Nephron progenitor cell (in vitro differentiated cells): ENCODE measurements around the gene RTP1.
"Not testable (repeated sequence)": the region's sequence is repeated elsewhere in the genome, so short reads cannot be mapped to it uniquely, and the experiment has no call there.

Experiments
- DNase-seq: peaks from one replicate; pipeline ENCODE4 v3.0.0; 2021
- H3K27ac Mint-ChIP-seq: 2 replicates; pipeline ENCODE4 v1.8.0; 2021; ENCODE audit warnings: mild to moderate bottlenecking, moderate library complexity, mixed read lengths
- H3K27me3 Mint-ChIP-seq: 2 replicates; pipeline ENCODE4 v1.8.0; 2021; ENCODE audit warnings: mild to moderate bottlenecking, low read depth, mixed read lengths; ENCODE audit not compliant: poor library complexity
- H3K36me3 Mint-ChIP-seq: 2 replicates; pipeline ENCODE4 v1.8.0; 2021; ENCODE audit warnings: low read depth, mixed read lengths
- H3K4me1 Mint-ChIP-seq: 2 replicates; pipeline ENCODE4 v1.8.0; 2021; ENCODE audit warnings: mixed read lengths
- H3K4me3 Mint-ChIP-seq: 2 replicates; pipeline ENCODE4 v1.8.0; 2021; ENCODE audit warnings: mild to moderate bottlenecking, moderate library complexity, mixed read lengths
- H3K9me3 Mint-ChIP-seq: 2 replicates; pipeline ENCODE4 v1.8.0; 2021; ENCODE audit warnings: mild to moderate bottlenecking, moderate library complexity, mixed read lengths
- CTCF ChIP-seq: fragments of 200-600 bp; sonication (generic); IDR thresholded peaks from 2 replicates; pipeline ENCODE4 v1.5.0; 2021; ENCODE audit warnings: antibody characterized with exemption

Gene RTP1

GRCh38 chr3:187238239-187238638 is 41.0 kb downstream of the RTP1 start:
- DNase-seq: no peak
- no peak for TF ChIP-seq CTCF
- H3K4me3 Mint-ChIP-seq: no peak overlapping the region
- H3K27me3 Mint-ChIP-seq: peaks cover 4% of the 10 kb centered on the region
- H3K4me1 Mint-ChIP-seq: no peaks in the 10 kb centered on the region
- peaks cover 7% of the 10 kb centered on the region for H3K36me3 Mint-ChIP-seq
- peaks cover 5% of the 10 kb centered on the region for H3K9me3 Mint-ChIP-seq
- H3K27ac Mint-ChIP-seq: no peak overlapping the region

GRCh38 chr3:187238835-187239234 is 41.5 kb downstream of the RTP1 start:
- not testable (repeated sequence) for H3K9me3 Mint-ChIP-seq, H3K27me3 Mint-ChIP-seq, DNase-seq, H3K27ac Mint-ChIP-seq, H3K36me3 Mint-ChIP-seq, H3K4me1 Mint-ChIP-seq, H3K4me3 Mint-ChIP-seq

GRCh38 chr3:187242435-187242834 is 45.1 kb downstream of the RTP1 start:
- no peak for TF ChIP-seq CTCF
- Mint-ChIP-seq H3K4me3 (no peak overlapping the region), H3K27me3 (peaks cover 4% of the 10 kb centered on the region), H3K27ac (peak overlapping the region; percentile 27), H3K36me3 (peaks cover 7% of the 10 kb centered on the region), H3K9me3 (peaks cover 5% of the 10 kb centered on the region), H3K4me1 (peaks cover 5% of the 10 kb centered on the region)
- no peak for DNase-seq

GRCh38 chr3:187242900-187243299 is 45.6 kb downstream of the RTP1 start:
- no peak overlapping the region for H3K4me3 Mint-ChIP-seq
- no peak overlapping the region for H3K27ac Mint-ChIP-seq
- peaks cover 5% of the 10 kb centered on the region for H3K9me3 Mint-ChIP-seq
- peaks cover 4% of the 10 kb centered on the region for H3K27me3 Mint-ChIP-seq
- no peak for TF ChIP-seq CTCF
- peaks cover 7% of the 10 kb centered on the region for H3K36me3 Mint-ChIP-seq
- no peak for DNase-seq
- peaks cover 6% of the 10 kb centered on the region for H3K4me1 Mint-ChIP-seq

GRCh38 chr3:187243933-187244524 is 46.7 kb downstream of the RTP1 start:
- DNase-seq: no peak
- peaks cover 4% of the 10 kb centered on the region for H3K27me3 Mint-ChIP-seq
- H3K27ac Mint-ChIP-seq: no peak overlapping the region
- peaks cover 10% of the 10 kb centered on the region for H3K36me3 Mint-ChIP-seq
- peaks cover 8% of the 10 kb centered on the region for H3K9me3 Mint-ChIP-seq
- no peak for TF ChIP-seq CTCF
- peaks cover 6% of the 10 kb centered on the region for H3K4me1 Mint-ChIP-seq
- H3K4me3 Mint-ChIP-seq: no peak overlapping the region

GRCh38 chr3:187247398-187247797 is 50.1 kb downstream of the RTP1 start:
- TF ChIP-seq CTCF: no peak
- no peaks in the 10 kb centered on the region for H3K27me3 Mint-ChIP-seq
- H3K27ac Mint-ChIP-seq: no peak overlapping the region
- no peak overlapping the region for H3K4me3 Mint-ChIP-seq
- H3K36me3 Mint-ChIP-seq: peaks cover 4% of the 10 kb centered on the region
- H3K4me1 Mint-ChIP-seq: peaks cover 17% of the 10 kb centered on the region
- DNase-seq: no peak
- H3K9me3 Mint-ChIP-seq: peaks cover 3% of the 10 kb centered on the region
